Jurkat, Clone E6-1 (cell line): ENCODE data around the gene ENPP7. TPM values are rescaled to one million over a fixed set of nuclear protein-coding genes. Genes with fewer than 3 reads are reported as not detected.

Experiments
- DNase-seq: peaks from one replicate; pipeline ENCODE4 v3.0.0-alpha.2; 2011; ENCODE audit warnings: low read depth, low spot score
- H3K4me3 ChIP-seq: 2 replicates; pipeline ENCODE4 v1.5.1; 2011; ENCODE audit warnings: mild to moderate bottlenecking, low read length, control low read depth, moderate library complexity
- polyA plus RNA-seq: library from polyadenylated mRNA; unstranded; fragments of >200 nt; gene quantifications from one replicate; pipeline ENCODE4 v1.2.1, GENCODE V29; 2012; ENCODE audit warnings: missing spikeins; ENCODE audit not compliant: insufficient read length, insufficient read depth

ENPP7 gene
- polyA plus RNA-seq, result not detected

DNA sequence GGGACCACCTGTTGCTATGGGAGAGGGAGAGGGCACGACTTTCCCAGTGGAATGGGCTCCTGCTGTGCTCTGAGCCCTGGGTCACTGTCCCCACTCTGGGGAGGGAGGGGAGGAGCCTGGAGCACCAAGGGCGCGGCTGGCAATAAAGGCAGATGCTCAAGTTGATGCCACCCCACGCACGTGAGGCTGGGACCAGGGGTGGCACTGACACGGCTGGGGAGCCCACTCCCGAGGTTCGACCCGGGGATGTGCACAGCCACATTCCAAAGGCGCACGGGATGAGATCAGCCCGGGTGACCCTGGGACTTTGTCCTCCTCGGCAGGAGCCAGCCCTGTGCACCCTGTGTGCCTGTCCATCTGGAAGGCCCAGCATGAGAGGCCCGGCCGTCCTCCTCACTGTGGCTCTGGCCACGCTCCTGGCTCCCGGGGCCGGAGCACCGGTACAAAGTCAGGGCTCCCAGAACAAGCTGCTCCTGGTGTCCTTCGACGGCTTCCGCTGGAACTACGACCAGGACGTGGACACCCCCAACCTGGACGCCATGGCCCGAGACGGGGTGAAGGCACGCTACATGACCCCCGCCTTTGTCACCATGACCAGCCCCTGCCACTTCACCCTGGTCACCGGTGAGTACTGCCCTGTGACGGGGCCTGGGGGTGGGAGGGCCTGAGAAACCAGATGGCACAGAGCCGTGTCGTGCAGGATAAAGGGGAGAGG lies at the start of gene ENPP7:
ENPP7 (plus strand) TSS at position 175 of the 715 bp plus-strand sequence; CDS start at position 372, 197 bp downstream.
- DNase-seq, result no peak
- H3K4me3 ChIP-seq, result no peak within 1 kb of the TSS

- no peak overlapping the region for H3K4me3 ChIP-seq
- no peak for DNase-seq
These were observed 49.6 kb upstream of the ENPP7 start for GRCh38 chr17:79681101-79681621.

- no peak overlapping the region for H3K4me3 ChIP-seq
- no peak for DNase-seq
These were observed 49.0 kb upstream of the ENPP7 start for GRCh38 chr17:79681628-79682261.

DNA sequence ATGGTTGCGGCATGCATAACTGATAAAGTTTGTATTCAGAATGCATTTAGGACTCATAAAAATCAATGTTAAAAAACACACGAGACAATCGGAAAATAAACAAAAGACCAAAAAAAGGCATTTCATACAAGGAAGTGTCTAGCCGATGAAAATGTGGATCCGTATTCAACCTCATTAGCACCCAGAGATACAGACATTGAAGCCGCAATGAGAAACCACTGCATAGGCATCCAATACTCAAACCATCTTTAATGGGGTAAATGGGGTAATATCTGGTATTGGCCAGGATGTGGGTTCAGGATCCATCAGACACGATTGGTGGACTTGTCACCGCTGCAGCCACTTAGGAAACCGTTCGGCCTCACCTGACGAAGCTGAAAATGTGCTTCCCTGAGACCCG lies 47.4 kb upstream of the ENPP7 start:
- no peak overlapping the region for H3K4me3 ChIP-seq
- no peak for DNase-seq

DNA sequence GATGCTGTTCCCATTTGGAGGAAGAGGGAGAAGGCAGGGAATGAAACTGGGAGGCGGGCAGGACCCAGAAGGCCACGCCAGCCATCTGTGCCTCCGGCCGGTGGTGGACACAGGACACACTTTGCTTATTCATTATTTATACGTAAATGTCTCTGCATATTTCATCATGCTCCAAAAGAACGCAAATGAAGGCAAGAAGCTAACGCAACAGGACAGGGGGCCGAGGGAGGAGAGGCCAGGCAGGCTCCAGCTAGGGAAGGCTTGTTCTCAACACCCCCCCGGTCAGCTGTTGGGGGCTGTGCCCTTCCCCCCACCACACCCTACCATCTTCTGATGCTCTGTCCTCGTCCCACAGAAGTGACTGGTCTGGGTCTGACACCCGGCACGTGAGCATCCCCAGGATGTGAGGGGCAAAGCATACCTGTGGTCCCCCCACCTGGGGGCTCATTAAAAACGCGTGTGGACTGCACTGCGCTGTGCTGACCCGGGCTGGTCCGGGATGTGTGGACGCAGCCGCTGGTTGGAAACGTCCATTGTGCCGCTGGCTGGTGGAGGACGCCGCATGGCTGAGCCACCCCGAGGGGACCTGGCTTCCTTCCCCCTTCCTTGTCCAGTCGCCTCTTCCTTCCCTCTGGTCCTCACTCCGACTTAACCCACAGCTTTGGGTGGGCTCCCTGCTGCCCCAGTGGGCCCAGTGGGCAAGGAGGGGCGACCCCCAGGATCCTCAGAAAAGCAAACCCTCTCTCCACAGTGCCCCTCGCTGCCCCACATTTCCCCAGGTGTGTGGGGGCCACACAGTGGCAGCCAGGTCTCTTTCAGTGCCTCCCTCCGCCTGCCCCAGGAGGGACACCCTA lies 46.4 kb upstream of the ENPP7 start:
- DNase-seq, result no peak
- H3K4me3 ChIP-seq, result no peak overlapping the region

DNA sequence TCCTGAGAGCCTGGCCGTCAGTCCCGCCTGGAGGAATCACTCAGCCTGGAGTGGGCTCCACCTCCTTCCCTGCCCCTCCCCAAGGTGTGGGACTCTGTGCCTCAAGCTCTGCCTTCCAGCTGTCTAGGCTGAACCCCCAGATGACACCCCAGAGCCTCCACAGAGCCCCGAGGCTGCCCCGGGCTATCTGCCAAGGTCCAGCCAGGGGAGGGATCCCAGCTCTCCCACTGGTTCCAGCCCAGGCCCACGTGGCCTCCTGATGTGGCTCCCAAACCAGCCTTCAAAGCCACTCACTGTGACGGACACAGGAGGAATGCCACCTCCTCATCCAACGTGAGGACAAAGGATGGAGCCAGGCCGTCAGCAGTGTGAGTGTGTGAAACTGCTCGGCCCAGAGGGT lies 45.6 kb upstream of the ENPP7 start:
- DNase-seq, result no peak

DNA sequence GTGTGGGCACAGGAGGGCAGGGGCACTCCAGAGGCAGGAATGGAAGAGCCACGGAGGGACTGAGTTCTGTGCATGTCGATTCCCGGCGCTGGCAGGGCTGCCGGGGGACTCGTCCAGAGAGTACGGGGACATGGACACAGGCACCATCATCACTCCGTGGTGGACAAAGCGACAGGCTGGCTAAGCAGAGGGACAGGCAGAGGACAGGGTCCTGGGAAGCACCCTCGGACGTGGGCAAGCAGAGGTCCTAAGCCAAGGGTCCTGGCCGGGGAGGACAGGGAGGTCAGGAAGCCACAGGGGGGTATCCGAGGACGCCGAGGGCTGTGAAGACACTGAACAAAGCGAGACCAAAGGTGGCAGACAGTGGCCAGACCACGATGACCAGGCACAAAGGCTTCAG lies 44.3 kb upstream of the ENPP7 start:
- DNase-seq, result no peak
- no peak overlapping the region for H3K4me3 ChIP-seq

More for the DNA sequence above, 45.6 kb upstream of the ENPP7 start:
- no peak overlapping the region for H3K4me3 ChIP-seq

GRCh38 chr17:79690466-79690865 lies 40.3 kb upstream of the ENPP7 start:
- no peak for DNase-seq
- H3K4me3 ChIP-seq, result no peak overlapping the region

DNA sequence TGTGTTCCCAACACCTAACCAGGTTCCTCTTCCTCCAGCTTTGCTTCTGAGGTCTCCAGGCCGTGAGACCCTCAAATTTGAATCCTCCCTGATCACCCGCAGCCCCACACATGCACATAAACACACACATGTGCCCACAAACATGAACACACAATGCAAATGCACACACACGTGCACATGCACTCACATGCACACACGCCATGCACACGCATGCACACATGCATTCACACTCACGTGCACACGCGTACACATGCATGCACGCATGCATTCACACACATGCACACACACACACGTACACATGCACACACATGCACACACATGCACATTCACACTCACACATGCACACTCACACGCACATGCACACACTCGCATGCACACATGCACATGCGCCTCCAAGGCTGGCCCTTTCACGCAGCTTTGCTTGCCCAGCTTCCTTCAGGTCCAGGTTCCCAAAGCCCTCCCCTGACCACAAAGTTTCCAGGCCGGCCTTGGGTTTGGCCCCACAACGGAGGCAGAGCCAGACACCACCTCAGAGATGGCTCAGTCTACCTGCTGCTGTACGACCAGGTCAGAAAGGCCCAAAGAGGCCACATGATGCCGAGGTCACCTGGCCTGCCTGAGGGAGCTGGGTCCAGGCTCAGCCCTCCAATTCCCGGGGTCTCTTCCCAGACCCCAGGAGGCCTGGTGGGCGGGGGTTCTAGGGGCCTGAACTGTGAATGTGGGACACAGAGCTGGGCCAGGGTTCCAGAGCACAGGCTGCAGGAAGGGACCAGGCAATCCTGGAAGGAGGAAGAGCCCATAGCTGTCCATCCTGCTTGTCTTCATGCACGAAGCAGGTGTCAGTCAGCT lies 39.5 kb upstream of the ENPP7 start:
- DNase-seq, result no peak
- no peak overlapping the region for H3K4me3 ChIP-seq

DNA sequence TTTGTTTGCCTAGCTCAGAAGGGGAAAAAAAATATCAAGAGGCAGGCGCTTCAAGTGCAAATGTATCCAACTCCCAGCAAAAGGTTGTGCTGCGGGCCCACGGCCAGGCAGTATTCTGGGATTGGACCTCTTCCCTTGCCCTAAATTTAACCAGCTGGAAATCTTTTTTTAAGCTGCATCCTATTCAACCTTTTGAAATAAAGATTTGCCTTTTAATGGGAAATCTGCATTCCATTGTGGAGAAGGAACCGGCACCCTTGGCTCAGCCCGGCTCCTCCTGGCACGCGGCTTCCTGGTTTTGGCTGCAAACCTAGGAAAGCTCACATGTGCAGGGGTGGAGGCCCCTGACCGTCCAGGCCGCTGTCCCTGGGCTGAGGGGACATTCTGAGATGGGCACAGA lies 38.8 kb upstream of the ENPP7 start:
- no peak overlapping the region for H3K4me3 ChIP-seq
- no peak for DNase-seq

DNA sequence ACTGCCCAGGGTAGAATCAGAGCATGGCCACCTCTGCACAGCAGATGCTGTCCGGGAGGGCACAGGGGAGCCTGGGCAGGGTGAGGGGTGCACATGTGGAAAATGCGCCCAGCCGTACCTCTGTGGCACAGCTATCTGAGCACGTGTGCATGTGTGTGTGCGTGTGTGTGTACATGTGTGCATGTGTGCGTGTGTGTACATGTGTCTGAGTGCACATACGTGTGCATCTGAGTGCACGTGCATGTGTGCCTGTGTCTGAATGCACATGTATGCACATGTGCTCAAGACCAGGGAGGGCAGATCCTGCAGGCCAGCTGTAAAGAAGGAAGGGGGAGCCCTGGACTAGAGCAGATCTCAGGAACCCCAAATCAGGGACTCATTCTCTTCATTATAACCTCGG lies 37.3 kb upstream of the ENPP7 start:
- H3K4me3 ChIP-seq, result no peak overlapping the region
- no peak for DNase-seq

GRCh38 chr17:79695293-79695790 lies 35.4 kb upstream of the ENPP7 start:
- no peak overlapping the region for H3K4me3 ChIP-seq
- DNase-seq, result no peak

DNA sequence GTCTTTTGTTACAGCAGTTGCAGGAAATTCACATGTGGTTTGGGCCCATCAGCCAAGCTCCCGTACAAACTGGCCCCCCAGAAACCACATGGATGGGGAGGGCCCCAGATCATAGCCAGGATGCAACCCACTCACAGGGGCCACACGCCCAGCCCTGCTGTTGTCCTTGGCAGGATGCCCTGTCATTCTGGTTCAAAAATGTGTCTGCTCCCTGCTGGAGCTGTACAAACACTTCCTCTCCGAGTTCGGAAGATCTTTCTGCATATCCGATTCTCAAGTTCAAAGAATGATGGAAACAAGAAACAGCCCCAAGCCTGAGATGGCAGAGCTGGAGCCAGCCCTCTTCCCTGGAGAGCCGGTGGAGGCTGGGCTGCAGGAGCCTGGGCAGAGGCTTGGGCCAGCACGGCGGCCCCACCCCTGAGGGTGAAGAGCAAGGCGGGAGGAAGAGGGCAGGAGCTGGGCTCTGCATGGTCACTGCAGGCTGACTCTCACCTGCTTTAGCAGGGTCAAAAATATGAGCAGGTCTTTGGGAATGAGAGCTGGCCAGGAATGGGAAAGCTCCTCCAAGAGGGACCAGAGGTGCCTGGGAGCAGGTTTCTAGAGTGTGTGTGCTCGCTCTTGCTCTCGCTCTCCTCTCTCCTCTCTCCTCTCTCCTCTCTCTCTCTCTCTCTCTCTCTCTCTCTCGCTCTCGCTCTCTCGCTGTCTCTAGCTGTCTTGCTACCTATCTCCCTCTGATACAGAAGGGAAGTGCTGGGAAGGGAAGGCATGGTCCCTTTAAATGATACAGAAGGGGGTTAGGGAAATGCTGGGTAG lies 34.7 kb upstream of the ENPP7 start:
- no peak for DNase-seq
- no peak overlapping the region for H3K4me3 ChIP-seq

- DNase-seq, result no peak
- no peak overlapping the region for H3K4me3 ChIP-seq
These were observed 34.1 kb upstream of the ENPP7 start for GRCh38 chr17:79696610-79696982.

DNA sequence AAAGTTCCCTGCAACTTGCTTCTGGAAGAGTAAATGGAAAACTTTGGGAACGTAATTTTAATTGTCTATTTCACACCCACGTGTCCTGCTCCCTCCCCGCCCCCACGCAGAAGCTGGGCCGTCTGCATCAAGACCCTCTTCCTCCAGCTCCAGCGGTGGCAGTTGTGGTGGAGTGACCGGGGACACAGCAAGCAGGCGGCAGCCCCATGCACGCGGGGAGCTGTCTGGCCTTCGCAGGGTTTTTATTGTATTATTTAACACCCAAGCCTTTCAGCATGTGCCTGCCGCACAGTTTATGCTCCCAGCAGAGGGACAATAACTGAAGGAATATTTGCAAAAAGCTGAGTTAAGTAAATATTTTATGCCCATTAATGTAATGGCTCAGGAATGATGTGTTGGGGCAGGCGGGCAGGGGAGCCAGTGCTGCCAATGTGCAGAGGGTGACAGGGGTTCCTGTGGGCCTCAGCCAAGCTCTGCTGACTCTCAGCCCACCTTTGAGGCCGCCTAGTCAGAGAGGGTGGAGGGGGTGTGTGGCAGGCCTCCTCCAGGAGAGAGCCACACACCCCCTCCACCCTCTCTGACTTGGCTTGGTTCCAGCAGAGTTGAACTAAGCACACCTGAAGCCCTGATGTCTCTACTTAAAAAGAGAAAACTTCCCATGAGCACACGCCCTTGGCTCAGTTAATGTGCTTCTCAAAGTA lies 32.4 kb upstream of the ENPP7 start:
- no peak overlapping the region for H3K4me3 ChIP-seq
- no peak for DNase-seq

DNA sequence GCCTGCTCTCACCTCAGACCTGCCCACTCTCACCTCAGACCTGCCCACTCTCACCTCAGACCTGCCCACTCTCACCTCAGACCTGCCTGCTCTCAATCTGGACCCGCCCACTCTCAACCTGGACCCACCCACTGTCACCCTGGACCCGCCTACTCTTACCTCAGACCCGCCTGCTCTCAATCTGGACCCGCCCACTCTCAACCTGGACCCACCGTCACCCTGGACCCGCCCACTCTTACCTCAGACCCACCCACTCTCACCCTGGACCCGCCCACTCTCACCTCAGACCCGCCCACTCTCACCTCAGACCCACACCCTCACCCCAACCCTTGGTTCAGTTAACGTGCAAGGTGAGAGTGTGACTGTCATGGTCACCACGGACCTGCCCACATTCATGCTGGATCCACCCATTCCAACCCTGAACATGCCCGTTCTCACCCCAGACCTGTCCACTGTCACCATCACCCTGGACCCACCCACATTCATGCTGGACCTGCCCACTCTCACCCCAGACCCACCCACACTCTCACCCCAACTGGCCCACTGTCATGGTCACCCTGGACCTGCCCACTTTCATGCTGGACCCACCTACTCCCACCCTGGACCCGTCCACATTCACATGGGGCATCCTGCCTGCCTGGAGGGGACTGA lies 31.2 kb upstream of the ENPP7 start:
- H3K4me3 ChIP-seq, result no peak overlapping the region
- DNase-seq, result no peak

DNA sequence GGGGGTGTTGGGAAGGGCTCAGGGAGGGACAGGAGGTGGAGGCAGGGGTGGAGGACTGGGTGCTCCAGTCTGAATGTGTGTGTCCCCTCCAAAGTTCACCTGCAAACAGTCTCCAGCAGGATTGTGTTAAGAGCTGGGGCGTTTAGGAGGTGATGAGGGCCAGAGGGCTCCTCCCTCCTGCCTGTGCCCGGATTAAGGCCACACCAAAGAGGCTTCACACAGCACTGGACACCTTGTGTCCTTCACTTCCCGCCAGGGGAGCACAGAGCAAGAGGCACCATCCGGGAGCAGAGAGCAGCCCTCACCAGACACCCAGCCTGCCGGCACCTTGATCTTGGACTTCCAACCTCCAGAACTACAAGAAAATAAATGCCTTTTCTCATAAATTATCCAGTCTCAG lies 30.2 kb upstream of the ENPP7 start:
- DNase-seq, result no peak
- H3K4me3 ChIP-seq, result no peak overlapping the region
